CD4-positive, alpha-beta T cell treated with Interleukin-10 for 1 hour (primary cell): Measurements from ENCODE around the gene GARS1.
"Not testable (repeated sequence)": the region's sequence is repeated elsewhere in the genome, so short reads cannot be mapped to it uniquely, and the experiment has no call there.

Experiments used
- DNase-seq: peaks from one replicate; pipeline ENCODE4 v3.0.0-alpha.2; 2020

The GARS1 gene

GRCh38 chr7:30630986-30631385 lies 36.3 kb downstream of the GARS1 start:
- no peak for DNase-seq

DNA sequence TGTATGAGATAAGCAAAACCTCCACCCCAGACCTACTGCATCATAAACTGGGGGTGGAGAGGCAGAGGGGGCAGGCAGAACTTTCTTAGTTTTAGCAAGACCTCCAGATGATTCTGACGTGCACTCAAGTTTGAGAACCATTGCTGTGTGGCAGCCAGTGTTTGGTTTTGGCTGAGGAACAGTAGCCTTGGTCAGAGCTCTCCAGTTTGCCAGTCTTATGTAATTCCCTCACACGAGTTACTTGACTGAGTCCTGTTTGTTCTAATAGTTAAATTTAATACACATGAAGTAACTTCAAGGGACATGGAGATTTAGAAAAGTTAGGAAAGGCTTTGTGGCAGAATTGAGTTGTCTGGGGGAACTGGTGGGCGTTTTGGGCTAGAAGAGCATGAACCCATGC lies 38.5 kb downstream of the GARS1 start:
- no peak for DNase-seq

DNA sequence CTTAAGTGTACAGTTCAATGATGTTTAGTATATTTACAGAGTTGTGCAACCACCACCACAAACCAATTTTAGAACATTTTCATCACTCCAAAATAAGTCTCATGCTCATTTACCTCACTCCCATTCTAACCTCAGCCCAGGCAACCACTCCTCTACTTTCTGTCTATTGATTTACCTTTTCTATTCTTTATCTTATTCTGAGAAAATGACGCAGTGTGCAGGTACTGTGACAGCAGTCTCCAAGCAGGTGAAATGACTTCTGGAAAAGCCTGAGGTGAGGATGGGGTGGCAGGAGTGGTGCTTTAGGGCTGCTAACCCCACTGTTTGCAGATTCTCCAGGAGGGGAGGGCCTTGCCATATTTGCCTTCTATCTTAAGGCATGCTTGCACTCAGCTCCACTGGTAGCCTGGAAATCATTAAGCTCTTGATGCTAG lies 39.5 kb downstream of the GARS1 start:
- no peak for DNase-seq

- DNase-seq = no peak
Observed at GRCh38 chr7:30634634-30635201, 40.0 kb downstream of the GARS1 start.

- no peak for DNase-seq
Observed at GRCh38 chr7:30635798-30636197, 41.1 kb downstream of the GARS1 start.

- DNase-seq = not testable (repeated sequence)
Observed at GRCh38 chr7:30642322-30642721, 47.6 kb downstream of the GARS1 start.

- no peak for DNase-seq
Observed at GRCh38 chr7:30642789-30643188, 48.1 kb downstream of the GARS1 start.

DNA sequence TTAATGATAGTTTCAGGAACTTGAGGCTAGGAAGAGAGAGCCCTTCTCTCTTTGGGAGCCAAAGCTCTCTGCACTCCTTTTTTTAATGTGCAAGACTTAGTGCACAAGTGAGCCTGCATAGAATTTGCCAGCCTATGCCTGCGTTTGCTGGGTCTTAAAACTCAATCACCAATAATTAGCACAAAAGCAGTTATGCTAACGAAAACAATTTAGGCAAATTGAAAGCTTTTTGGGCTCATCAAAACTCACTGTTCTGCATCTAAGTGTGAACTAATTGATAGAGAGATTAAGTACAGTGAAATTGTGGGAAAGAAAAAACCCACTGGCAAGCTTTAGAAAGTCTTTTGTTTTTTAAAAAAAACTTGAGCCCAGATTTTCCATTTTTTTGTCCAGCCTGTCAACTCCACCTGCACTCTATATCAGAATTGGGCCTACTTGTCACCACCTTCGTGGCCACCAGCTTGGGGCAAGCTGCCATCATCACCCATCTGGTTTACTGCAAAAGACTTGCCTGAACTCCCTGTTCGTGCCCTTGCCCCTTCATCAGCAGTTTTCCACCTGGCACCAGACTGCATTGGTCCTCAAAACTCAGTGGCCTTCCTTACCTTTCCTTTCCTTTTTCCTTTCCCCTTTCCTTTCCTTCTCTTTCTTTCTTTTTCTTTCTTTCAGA lies 49.7 kb downstream of the GARS1 start:
- DNase-seq = no peak

- DNase-seq = no peak
Observed at GRCh38 chr7:30645661-30646060, 51.0 kb downstream of the GARS1 start.

DNA sequence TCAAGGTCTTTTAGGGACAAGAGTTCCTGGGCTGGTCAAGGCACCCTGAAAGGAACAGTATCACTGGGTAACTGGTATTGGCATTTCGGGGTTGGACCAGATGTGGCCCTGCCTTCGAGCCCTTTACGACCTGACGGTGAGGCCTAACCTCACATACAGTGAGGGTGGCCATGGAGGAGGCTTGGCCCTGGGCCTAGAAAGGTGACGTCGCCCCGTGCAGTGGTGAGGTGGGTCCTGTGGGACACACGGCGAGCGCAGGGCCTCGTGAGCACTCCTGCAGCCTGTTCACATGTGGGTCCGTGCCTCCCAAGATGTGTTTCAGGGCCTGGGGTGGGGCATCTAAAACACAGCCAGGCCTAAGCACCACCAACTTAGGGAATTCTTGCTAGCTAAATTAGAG lies 51.5 kb downstream of the GARS1 start:
- DNase-seq = no peak

GRCh38 chr7:30647589-30648364 lies 53.1 kb downstream of the GARS1 start:
- DNase-seq = no peak

DNA sequence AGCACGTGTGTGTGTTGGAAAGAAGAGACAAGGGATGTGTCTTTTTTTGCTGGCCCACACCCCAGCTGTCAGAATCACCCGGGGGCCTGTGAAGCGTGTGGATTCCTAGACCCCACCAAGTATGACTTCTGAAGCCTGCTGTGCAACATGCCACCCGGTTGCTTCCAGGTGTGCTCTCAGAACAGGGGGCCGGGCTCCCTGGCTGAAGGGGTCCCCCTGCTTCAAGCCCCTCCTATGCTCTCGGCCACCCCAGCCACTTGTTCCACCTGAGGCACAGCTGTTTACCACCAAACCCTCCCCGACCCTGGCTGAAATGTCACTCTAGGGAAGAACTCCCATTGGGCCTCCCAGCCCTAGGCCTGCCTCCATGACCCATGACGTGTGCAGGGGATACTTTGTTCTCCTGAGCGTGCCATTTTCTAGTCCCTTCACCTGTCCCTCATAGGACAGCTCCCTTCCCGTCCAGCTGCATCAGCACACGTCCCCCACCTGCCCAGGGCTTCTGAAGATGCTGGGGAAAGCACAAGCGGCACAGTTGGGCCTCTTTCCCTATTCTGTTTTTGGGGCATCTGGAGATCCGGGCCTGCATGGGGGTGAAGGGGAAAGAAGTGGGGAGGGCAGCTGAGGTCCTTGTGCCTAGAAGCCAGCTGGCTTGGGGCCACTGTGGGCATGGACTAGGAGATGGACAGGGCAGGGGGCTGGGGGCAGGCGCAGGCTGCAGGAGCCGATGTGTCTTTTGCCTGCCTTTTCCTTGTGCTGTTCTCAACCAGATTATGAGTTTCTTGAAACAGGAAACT lies 54.3 kb downstream of the GARS1 start:
- no peak for DNase-seq

DNA sequence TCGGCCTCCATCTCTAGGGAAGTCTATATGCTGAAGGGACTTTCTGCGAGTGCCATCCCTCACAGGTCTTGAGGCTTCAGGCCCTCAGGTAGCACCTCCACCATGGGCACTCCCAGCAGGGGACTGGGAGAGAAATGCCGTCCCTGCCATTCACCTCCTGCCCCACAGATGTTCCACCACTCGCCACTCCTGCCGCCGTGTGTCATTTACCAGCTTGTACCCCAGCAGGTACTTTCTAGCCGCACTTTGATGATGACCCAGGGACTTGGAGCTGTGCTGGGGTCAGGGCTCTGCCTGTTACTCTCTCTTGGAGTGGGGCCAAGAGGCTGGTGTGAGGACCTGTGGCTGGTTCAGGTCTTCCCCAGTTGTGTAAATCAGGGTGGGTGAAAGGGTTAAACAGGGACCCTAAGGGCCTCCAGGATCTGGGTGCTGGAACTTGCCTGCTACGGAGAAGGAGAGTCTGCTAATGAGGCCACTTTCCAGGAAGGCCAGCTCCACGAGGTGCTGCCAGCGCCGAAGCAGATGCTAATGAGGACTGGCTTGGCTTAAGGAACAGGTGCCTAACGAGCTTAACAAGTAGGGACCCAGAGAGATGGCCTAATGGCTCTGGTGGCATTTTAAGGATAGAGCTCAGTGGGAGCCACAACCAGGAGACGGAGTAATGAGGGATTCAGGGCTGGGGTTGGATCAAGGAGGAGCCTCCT lies 55.2 kb downstream of the GARS1 start:
- no peak for DNase-seq

- no peak for DNase-seq
Observed at GRCh38 chr7:30650421-30650808, 55.7 kb downstream of the GARS1 start.

- no peak for DNase-seq
Observed at GRCh38 chr7:30652132-30652531, 57.5 kb downstream of the GARS1 start.

- no peak for DNase-seq
Observed at GRCh38 chr7:30652698-30653641, 58.3 kb downstream of the GARS1 start.

DNA sequence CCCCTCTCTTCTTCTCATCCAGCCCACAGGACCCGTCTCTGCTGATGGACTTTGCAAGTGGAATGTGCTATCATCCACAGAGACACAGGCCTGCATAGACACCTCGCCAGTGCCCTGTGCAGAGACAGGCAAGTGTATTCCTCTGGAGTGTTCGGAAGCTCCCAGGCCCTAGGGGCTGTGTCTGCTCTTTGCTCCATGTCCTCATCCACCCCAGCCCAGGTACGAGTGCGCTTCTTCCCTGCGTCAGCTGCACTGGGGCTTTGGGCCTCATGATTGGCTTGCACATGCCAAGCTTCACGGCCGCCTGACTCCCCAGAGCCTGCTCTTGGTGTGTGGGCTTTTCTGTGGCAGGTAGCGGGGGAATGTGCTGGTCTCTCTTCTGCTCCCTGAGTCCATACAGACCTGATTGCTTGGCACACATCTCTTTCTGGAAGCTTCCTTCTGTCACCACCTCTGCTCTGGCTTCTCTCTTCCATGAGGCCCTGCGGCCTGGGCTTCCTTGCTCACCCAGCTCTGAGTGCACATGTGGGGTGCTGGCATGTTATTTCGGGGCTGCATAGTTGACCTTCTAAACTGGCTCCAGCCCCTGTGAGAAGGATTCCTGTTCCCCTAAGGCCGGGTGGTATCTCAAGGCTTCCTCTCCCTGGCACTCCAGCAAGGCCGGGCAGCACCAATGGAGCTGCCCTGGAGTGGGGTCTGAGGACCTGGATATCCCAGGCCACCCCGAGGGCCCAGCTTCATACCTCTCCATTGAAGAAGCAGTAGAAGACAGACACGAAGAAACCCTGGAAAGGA lies 59.8 kb downstream of the GARS1 start:
- DNase-seq = no peak

DNA sequence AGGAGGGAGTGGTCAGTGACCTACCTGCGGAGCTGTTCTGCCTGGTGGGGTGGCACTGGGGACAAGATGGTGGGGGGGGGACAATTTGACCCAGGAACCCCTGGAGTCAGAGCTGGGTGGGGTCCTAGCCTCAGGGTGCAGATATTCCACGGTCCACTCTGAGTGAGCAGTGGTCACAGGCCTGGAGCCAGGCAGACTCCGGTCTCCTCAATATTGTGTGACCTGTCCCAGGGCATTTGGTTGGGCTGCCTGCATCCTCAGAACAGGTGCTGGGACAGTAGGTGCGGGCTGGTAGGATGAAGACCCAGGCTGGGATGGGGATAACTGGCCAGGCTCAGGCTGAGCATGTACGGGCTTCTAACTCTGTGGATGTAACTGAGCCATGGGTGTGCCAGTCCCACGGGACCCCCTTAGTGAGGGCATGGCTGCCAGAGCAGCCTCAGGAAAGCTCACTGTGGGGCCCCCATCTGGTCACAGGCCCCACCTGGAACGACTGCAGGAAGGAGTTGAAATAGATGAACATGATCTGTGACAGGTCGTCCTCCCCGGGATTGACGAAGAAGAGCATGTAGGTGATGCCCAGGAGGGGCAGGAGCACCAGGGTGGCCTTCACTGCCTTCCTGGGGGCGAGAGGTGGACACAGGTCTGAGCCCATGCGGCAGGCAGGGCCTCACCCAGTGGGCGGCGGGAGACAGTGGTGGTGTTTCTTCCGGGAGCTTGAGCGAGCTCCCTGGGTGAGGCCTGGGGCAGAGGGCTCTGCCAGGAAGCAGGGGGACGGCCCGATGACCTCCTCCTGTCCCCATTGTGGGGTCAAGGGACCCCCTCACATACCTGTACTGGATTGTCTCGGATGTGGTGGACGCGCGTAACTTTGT lies 60.7 kb downstream of the GARS1 start:
- no peak for DNase-seq
